ENCODE results near the gene CHST3.
A peak's percentile ranks its signal among the peaks of the same experiment; 100 is the strongest.
"Not testable (repeated sequence)": the region's sequence is repeated elsewhere in the genome, so short reads cannot be mapped to it uniquely, and the experiment has no call there.

CHST3 gene

GRCh38 chr10:72030762-72031543, 66.8 kb downstream of the CHST3 start:
- no peak for DNase-seq (ENCODE audit: low read depth)

GRCh38 chr10:72031706-72032105, 67.5 kb downstream of the CHST3 start:
- DNase-seq (ENCODE audit: low read depth): no peak

- not testable (repeated sequence) for DNase-seq (ENCODE audit: low read depth)
Observed at GRCh38 chr10:72032409-72033162, 68.4 kb downstream of the CHST3 start.

- DNase-seq (ENCODE audit: low read depth): no peak
Observed at GRCh38 chr10:72034040-72034499, 69.9 kb downstream of the CHST3 start.

- DNase-seq (ENCODE audit: low read depth): no peak
Observed at GRCh38 chr10:72034761-72035160, 70.6 kb downstream of the CHST3 start.

GRCh38 chr10:72035252-72035887, 71.2 kb downstream of the CHST3 start:
- DNase-seq (ENCODE audit: low read depth): no peak

GRCh38 chr10:72037266-72037665, 73.1 kb downstream of the CHST3 start:
- no peak for DNase-seq (ENCODE audit: low read depth)

- DNase-seq (ENCODE audit: low read depth): no peak
Observed at GRCh38 chr10:72037811-72038210, 73.6 kb downstream of the CHST3 start.

GRCh38 chr10:72038458-72039001, 74.3 kb downstream of the CHST3 start:
- no peak for DNase-seq (ENCODE audit: low read depth)

- DNase-seq (ENCODE audit: low read depth): no peak
Observed at GRCh38 chr10:72039377-72039776, 75.2 kb downstream of the CHST3 start.

GRCh38 chr10:72041491-72041890, 77.3 kb downstream of the CHST3 start:
- DNase-seq (ENCODE audit: low read depth): no peak

- no peak for DNase-seq (ENCODE audit: low read depth)
Observed at GRCh38 chr10:72043016-72043834, 79.0 kb downstream of the CHST3 start.

GRCh38 chr10:72044417-72045041, 80.3 kb downstream of the CHST3 start:
- no peak for DNase-seq (ENCODE audit: low read depth)

GRCh38 chr10:72045586-72045985, 81.4 kb downstream of the CHST3 start:
- DNase-seq (ENCODE audit: low read depth): no peak

- peak; percentile 76 for DNase-seq (ENCODE audit: low read depth)
Observed at GRCh38 chr10:72048450-72049124, 84.4 kb downstream of the CHST3 start.

GRCh38 chr10:72049472-72049871, 85.3 kb downstream of the CHST3 start:
- no peak for DNase-seq (ENCODE audit: low read depth)

- no peak for DNase-seq (ENCODE audit: low read depth)
Observed at GRCh38 chr10:72049969-72050781, 86.0 kb downstream of the CHST3 start.

- DNase-seq (ENCODE audit: low read depth): no peak
Observed at GRCh38 chr10:72050873-72051272, 86.7 kb downstream of the CHST3 start.

- no peak for DNase-seq (ENCODE audit: low read depth)
Observed at GRCh38 chr10:72053690-72054089, 89.5 kb downstream of the CHST3 start.

GRCh38 chr10:72056113-72056512, 91.9 kb downstream of the CHST3 start:
- DNase-seq (ENCODE audit: low read depth): no peak
